Measurements from ENCODE around the gene TMEM33. TPM values are rescaled to one million over a fixed set of nuclear protein-coding genes. Genes with fewer than 3 reads are reported as not detected.
"Not testable (repeated sequence)": the region's sequence is repeated elsewhere in the genome, so short reads cannot be mapped to it uniquely, and the experiment has no call there.

TMEM33 gene
- total RNA-seq, 4 donors from 2014 or later, result 50.7 to 65.4 (median 54.6) TPM

- H3K4me3 ChIP-seq (replicated peaks in 1 of 3), result no peak overlapping the region
- H3K9me3 ChIP-seq, result no peaks in the 10 kb centered on the region
- H3K27me3 ChIP-seq, result no peaks in the 10 kb centered on the region
- WGBS, 2 donors, result 97 to 98% methylated on average over 1 of the region's 1 CpG
- no peak for DNase-seq
- TF ChIP-seq CTCF (IDR thresholded peaks at IDR 0.05), result no peak
- TF ChIP-seq POLR2A (IDR thresholded peaks at IDR 0.05), result no peak
- no peaks in the 10 kb centered on the region for H3K36me3 ChIP-seq
- intact Hi-C loops (cut with DNase I), result loop anchor here (10.0 kb wide), 1 partner anchor 194 kb away; no protein-coding TSS in a partner anchor
- H3K4me1 ChIP-seq, result no peaks in the 10 kb centered on the region
- H3K27ac ChIP-seq, result no peak overlapping the region
Observed at GRCh38 chr4:41888687-41889074, 46.5 kb upstream of the TMEM33 start.

GRCh38 chr4:41889317-41889716 lies 45.9 kb upstream of the TMEM33 start:
- no peak for DNase-seq
- TF ChIP-seq CTCF (IDR thresholded peaks at IDR 0.05) (no peak), POLR2A (IDR thresholded peaks at IDR 0.05) (no peak)
- intact Hi-C loops (cut with DNase I), result loop anchor here (10.0 kb wide), 1 partner anchor 195 kb away; no protein-coding TSS in a partner anchor
- Histone ChIP-seq H3K36me3 (no peaks in the 10 kb centered on the region), H3K4me1 (no peaks in the 10 kb centered on the region), H3K27me3 (no peaks in the 10 kb centered on the region), H3K4me3 (replicated peaks in 1 of 3) (no peak overlapping the region), H3K9me3 (no peaks in the 10 kb centered on the region), H3K27ac (no peak overlapping the region)
- 17 to 56% methylated on average over 1 of the region's 1 CpG for WGBS, 2 donors

- H3K4me1 ChIP-seq, result no peaks in the 10 kb centered on the region
- no peak overlapping the region for H3K27ac ChIP-seq
- WGBS, 2 donors, result 77 to 79% methylated on average over 2 of the region's 2 CpGs
- no peak for DNase-seq
- no peak overlapping the region for H3K4me3 ChIP-seq (replicated peaks in 1 of 3)
- TF ChIP-seq POLR2A (IDR thresholded peaks at IDR 0.05) (no peak), CTCF (IDR thresholded peaks at IDR 0.05) (no peak)
- no peaks in the 10 kb centered on the region for H3K27me3 ChIP-seq
- no peaks in the 10 kb centered on the region for H3K9me3 ChIP-seq
- intact Hi-C loops (cut with DNase I), result no loop called here
- no peaks in the 10 kb centered on the region for H3K36me3 ChIP-seq
Observed at GRCh38 chr4:41890085-41890484, 45.1 kb upstream of the TMEM33 start.

GRCh38 chr4:41896648-41897047 lies 38.6 kb upstream of the TMEM33 start:
- H3K4me1 ChIP-seq, result no peaks in the 10 kb centered on the region
- H3K36me3 ChIP-seq, result no peaks in the 10 kb centered on the region
- no peak for DNase-seq
- no peak overlapping the region for H3K27ac ChIP-seq
- TF ChIP-seq POLR2A (IDR thresholded peaks at IDR 0.05) (no peak), CTCF (IDR thresholded peaks at IDR 0.05) (no peak)
- no peak overlapping the region for H3K4me3 ChIP-seq (replicated peaks in 1 of 3)
- intact Hi-C loops (cut with DNase I), result no loop called here
- no peaks in the 10 kb centered on the region for H3K9me3 ChIP-seq
- H3K27me3 ChIP-seq, result no peaks in the 10 kb centered on the region

GRCh38 chr4:41897698-41898097 lies 37.5 kb upstream of the TMEM33 start:
- Histone ChIP-seq H3K4me1 (no peaks in the 10 kb centered on the region), H3K4me3 (replicated peaks in 1 of 3) (no peak overlapping the region), H3K27me3 (no peaks in the 10 kb centered on the region), H3K27ac (no peak overlapping the region), H3K9me3 (no peaks in the 10 kb centered on the region), H3K36me3 (no peaks in the 10 kb centered on the region)
- no peak for TF ChIP-seq POLR2A (IDR thresholded peaks at IDR 0.05)
- TF ChIP-seq CTCF (IDR thresholded peaks at IDR 0.05), result no peak
- 75 to 90% methylated on average over 1 of the region's 1 CpG for WGBS, 2 donors
- intact Hi-C loops (cut with DNase I), result no loop called here
- DNase-seq, result no peak

- H3K27me3 ChIP-seq; H3K36me3 ChIP-seq; H3K27ac ChIP-seq; H3K9me3 ChIP-seq; DNase-seq; H3K4me1 ChIP-seq; intact Hi-C loops (cut with DNase I); H3K4me3 ChIP-seq (replicated peaks in 1 of 3): not testable (repeated sequence)
- 0% methylated on average over 1 of the region's 1 CpG; no CpG with 5 or more reads in 1 of the 2 donors for WGBS, 2 donors
Observed at GRCh38 chr4:41909136-41909535, 26.1 kb upstream of the TMEM33 start.
